HG03571 (cell line): Measurements from ENCODE around the gene TMEM63B.
"Not testable (repeated sequence)": the region's sequence is repeated elsewhere in the genome, so short reads cannot be mapped to it uniquely, and the experiment has no call there.

ENCODE experiments used
- ATAC-seq: cut with Tn5 transposase; IDR thresholded peaks from one replicate; pipeline ENCODE4 v1.9.1; 2021; ENCODE audit not compliant: unreplicated experiment

Gene TMEM63B

GRCh38 chr6:44142835-44143234 is 15.5 kb downstream of the TMEM63B start:
- ATAC-seq = no peak

- ATAC-seq = no peak
Observed at GRCh38 chr6:44143731-44144130, 16.4 kb downstream of the TMEM63B start.

- not testable (repeated sequence) for ATAC-seq
Observed at GRCh38 chr6:44144536-44144935, 17.2 kb downstream of the TMEM63B start.

GRCh38 chr6:44145839-44146238 is 18.5 kb downstream of the TMEM63B start:
- no peak for ATAC-seq

DNA sequence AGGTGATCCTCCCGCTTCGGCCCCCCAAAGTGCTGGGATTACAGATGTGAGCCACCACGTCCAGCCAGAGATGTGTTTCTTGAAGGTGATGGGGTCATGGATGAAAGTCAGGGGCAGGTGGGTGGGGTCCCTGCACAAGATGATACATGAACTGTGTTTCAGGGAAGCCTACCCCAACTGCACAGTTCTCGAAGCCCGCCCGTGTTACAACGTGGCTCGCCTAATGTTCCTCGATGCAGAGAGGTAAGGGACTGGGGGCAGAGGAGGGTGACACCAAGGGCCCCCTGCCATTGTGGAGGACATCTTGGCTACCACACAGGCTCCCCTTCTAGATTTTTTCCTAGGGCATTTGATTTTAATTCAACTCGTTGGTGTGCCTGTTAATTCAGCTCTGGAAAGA is 19.3 kb downstream of the TMEM63B start:
- no peak for ATAC-seq

DNA sequence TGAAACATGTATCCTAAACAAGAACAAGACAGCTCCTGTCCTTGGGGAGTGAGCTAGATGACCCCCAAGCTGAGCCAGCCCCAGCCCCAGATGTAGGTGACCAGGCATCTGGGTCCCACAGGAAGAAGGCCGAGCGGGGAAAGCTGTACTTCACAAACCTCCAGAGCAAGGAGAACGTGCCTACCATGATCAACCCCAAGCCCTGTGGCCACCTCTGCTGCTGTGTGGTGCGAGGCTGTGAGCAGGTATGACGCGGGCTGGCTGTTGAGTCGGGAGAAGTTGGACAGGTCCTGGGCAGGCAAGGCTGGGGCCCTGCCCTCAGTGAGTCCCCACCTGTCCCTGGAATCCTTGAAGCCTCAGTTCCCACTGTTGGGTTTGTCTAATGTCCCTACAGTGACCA is 19.9 kb downstream of the TMEM63B start:
- ATAC-seq = no peak

DNA sequence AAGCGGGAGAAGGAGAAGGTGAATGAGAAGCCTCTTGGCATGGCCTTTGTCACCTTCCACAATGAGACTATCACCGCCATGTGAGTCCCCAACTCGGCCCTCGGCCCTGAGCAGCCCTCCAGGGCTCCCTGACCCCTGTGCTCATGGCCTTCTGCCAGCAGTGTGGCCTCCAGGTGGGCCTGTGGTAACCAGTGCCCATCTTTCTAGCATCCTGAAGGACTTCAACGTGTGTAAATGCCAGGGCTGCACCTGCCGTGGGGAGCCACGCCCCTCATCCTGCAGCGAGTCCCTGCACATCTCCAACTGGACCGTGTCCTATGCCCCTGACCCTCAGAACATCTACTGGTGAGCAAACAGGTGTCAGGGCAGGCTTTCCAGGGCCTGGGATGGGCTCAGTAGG is 21.0 kb downstream of the TMEM63B start:
- ATAC-seq = no peak

- no peak for ATAC-seq
Observed at GRCh38 chr6:44149369-44150012, 22.1 kb downstream of the TMEM63B start.

DNA sequence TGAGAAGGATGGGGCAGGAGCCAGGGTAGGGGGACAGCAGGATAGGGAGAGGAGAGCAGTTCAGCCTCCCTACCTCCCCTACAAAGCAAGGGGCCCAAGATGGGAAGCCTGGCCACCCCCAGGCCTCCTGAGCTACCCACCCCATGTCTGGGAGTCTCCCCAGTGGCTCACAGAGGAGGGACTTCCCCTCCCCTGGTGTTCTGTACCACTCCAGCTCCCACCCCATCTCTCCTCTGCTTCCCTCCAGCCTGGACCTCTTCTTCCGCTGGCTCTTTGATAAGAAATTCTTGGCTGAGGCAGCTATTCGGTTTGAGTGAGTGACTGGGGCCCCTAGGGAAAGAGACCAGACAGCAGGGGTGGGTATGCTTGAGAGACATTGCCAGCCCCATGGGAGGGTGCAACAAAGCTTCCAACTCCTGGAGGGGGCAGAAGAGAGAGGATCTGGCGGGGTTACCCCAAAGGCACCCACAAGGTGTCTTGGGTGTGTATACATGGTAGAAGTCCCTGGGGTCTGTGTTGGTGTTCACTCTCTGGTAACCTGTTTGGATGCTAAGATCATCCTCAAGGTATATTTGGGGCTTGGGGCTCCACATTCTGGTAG is 23.1 kb downstream of the TMEM63B start:
- no peak for ATAC-seq

GRCh38 chr6:44151348-44152108 is 24.2 kb downstream of the TMEM63B start:
- peak; percentile 73 for ATAC-seq

DNA sequence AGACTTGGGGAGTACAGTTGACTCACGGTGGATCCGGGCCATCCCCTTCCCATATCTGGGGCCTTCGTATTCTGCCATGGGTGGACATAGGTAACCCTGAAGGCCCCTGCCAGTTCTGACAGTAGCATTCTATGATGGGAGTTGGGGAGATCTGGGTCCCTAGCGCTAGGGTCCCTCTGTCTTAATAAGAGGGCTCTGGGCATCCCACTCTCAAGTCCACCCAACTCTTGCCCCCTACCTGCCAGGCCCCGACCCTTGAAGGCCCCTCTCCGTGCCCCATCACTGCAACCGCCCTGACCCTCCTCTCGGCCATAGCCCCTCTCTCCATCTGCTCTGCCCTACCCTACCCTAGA is 24.7 kb downstream of the TMEM63B start:
- ATAC-seq = no peak

DNA sequence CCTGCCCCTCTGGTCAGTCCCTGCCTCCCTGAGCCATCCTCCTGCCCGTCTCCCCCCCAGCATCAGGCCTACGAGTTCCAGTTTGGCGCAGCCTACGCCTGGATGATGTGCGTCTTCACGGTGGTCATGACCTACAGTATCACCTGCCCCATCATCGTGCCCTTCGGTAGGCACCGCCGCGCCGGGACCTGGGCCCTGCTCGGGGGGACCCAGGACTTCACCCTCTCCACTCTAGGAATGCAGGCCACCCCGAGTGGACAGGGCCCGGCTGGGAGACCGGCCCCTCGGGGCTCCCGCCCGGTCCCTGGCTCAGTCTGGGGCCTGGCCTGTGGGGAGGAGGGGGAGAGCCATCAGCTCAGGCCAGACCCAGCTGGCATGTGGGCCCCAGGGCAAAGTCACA is 25.2 kb downstream of the TMEM63B start:
- no peak for ATAC-seq

- ATAC-seq = no peak
Observed at GRCh38 chr6:44154067-44154466, 26.7 kb downstream of the TMEM63B start.

DNA sequence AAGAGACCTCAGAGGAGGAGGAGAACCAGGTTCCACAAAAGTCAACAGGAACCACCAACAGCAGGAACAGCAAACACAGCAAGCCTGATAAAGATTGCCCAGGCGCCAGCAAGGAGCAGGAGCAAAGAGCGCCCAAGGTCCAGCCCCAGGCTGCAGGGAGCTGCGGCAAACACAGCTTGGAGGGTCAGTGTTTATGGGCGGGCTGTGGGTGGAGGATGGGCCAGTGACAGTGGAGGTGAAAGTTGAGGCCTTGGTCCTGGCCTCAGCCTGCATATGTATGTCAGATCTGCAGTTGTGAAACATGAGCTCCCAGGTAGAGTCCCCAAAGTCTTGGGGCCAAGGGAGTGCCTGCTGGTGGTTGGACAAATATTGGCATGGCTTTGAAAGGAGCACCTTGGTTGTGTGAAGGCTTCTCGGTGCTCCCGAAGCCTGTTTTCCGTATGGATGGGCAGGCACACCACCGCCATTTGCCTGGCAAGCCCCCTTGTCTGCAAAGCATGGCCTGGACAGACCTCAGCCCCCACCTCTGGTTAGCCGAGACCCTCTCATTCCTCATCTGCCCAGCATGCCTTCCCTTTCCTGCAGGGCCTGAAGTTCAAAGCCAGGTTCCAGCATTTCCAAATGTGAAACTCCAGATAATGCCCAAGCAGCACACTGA is 29.3 kb downstream of the TMEM63B start:
- ATAC-seq = no peak

- ATAC-seq = no peak
Observed at GRCh38 chr6:44157152-44157521, 29.8 kb downstream of the TMEM63B start.

GRCh38 chr6:44158770-44159228 is 31.4 kb downstream of the TMEM63B start, which contains the start of gene CAPN11:
TSS of gene CAPN11 (plus strand) at chr6:44158820. CDS start at chr6:44158849, 29 bp downstream.
- ATAC-seq = no peak

- no peak for ATAC-seq
Observed at GRCh38 chr6:44161997-44162338, 34.6 kb downstream of the TMEM63B start.

GRCh38 chr6:44162876-44163625 is 35.7 kb downstream of the TMEM63B start:
- ATAC-seq = no peak

- no peak for ATAC-seq
Observed at GRCh38 chr6:44166116-44166515, 38.8 kb downstream of the TMEM63B start.

DNA sequence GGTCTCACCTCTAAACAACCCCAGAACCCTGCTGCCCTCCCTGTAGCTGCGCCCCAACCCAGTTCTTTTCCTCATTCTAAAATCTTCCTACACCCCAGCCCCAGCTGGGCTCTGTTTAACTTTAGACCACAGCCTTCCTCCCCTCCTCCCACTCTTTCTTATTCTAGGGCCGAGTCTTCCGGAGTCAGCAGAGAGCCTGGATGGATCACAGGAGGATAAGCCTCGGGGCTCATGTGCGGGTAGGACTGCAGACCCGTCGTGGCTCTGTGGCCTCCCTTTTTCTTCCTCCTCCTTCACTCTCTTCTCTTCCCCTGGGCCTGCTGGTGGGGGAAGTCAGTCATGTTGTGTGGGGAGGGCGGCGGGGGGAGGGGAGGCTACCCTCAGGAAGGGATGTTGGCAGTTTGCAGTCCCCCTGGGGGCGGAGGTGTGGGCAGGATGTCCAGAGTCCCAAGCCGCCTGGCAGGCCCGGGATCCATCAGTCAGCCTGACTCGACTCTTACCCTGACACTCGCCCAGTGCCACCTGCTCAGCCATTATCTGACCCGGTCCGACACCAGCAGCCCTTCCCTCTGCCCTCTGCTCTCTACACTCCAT is 39.3 kb downstream of the TMEM63B start:
- no peak for ATAC-seq

- no peak for ATAC-seq
Observed at GRCh38 chr6:44167567-44167966, 40.2 kb downstream of the TMEM63B start.
